Frontal cortex (tissue), 1 donor: ENCODE measurements around the gene RNF151. TPM values are rescaled to one million over a fixed set of nuclear protein-coding genes. Genes with fewer than 3 reads are reported as not detected.

Source experiments
- small RNA-seq: library from RNA; depleted of rRNA; stranded (forward); fragments of <200 nt; gene quantifications from one replicate; pipeline ENCODE3, GENCODE V24; 2014
- total RNA-seq: library from RNA; depleted of rRNA; stranded (reverse); fragments of >200 nt; gene quantifications from one replicate; pipeline ENCODE4 v1.2.3, GENCODE V29; 2014

The RNF151 gene
- total RNA-seq, 1 donor from 2014 or later, result not detected

Small RNA genes lying within 50 kb of the gene (small RNA-seq; reads per million reads assigned to genes)
- not detected for gene AC005363.2
- gene RN7SL219P, result not detected
- gene SNORA10, result not detected
- gene SNORA64, result not detected

Other genes with a start within 250 kb of the RNF151 start
- gene NME3, start 195.3 kb upstream of the RNF151 start, total RNA-seq, result 35.1 TPM
- gene EME2, start 194.0 kb upstream of the RNF151 start, total RNA-seq, result 7.7 TPM
- gene MRPS34, start 193.7 kb upstream of the RNF151 start, total RNA-seq, result 31.4 TPM
- gene SPSB3, start 184.3 kb upstream of the RNF151 start, total RNA-seq, result 57.9 TPM
- gene NUBP2, start 183.9 kb upstream of the RNF151 start, total RNA-seq, result 37.9 TPM
- gene IGFALS, start 173.2 kb upstream of the RNF151 start, total RNA-seq, result under 0.01 TPM
- 51.8 TPM for gene HAGH, start 140.0 kb upstream of the RNF151 start, total RNA-seq
- 64.0 TPM for gene FAHD1, start 139.7 kb upstream of the RNF151 start, total RNA-seq
- 0.41 TPM for gene MEIOB, start 94.7 kb upstream of the RNF151 start, total RNA-seq
- gene HS3ST6, start 48.4 kb upstream of the RNF151 start, total RNA-seq, result not detected
- gene MSRB1, start 23.7 kb upstream of the RNF151 start, total RNA-seq, result 4.1 TPM
- not detected for gene RPL3L, start 12.2 kb upstream of the RNF151 start, total RNA-seq
- gene NDUFB10, start 7.3 kb upstream of the RNF151 start, total RNA-seq, result 76.6 TPM
- gene RPS2, start 2.0 kb upstream of the RNF151 start, total RNA-seq, result 1,930 TPM
- 11.0 TPM for gene TBL3, start 5.2 kb downstream of the RNF151 start, total RNA-seq
- 1.2 TPM for gene NOXO1, start 14.6 kb downstream of the RNF151 start, total RNA-seq
- gene GFER, start 17.3 kb downstream of the RNF151 start, total RNA-seq, result 12.6 TPM
- 71.3 TPM for gene SYNGR3, start 23.1 kb downstream of the RNF151 start, total RNA-seq
- gene ZNF598, start 43.0 kb downstream of the RNF151 start, total RNA-seq, result 5.7 TPM
- not detected for gene NPW, start 52.9 kb downstream of the RNF151 start, total RNA-seq
- gene NHERF2, start 60.0 kb downstream of the RNF151 start, total RNA-seq, result 13.5 TPM
- 33.4 TPM for gene NTHL1, start 81.0 kb downstream of the RNF151 start, total RNA-seq
- 39.5 TPM for gene TSC2, start 81.1 kb downstream of the RNF151 start, total RNA-seq
- gene PKD1, start 169.0 kb downstream of the RNF151 start, total RNA-seq, result 58.3 TPM
- gene RAB26, start 181.8 kb downstream of the RNF151 start, total RNA-seq, result 4.1 TPM
- 25.7 TPM for gene TRAF7, start 188.9 kb downstream of the RNF151 start, total RNA-seq
- gene CASKIN1, start 229.7 kb downstream of the RNF151 start, total RNA-seq, result 15.9 TPM
- gene MLST8, start 238.6 kb downstream of the RNF151 start, total RNA-seq, result 6.9 TPM
- 4.5 TPM for gene BRICD5, start 244.0 kb downstream of the RNF151 start, total RNA-seq
- gene PGP, start 248.0 kb downstream of the RNF151 start, total RNA-seq, result 10.2 TPM